ENCODE results near the gene ACIN1.

The ACIN1 gene

DNA sequence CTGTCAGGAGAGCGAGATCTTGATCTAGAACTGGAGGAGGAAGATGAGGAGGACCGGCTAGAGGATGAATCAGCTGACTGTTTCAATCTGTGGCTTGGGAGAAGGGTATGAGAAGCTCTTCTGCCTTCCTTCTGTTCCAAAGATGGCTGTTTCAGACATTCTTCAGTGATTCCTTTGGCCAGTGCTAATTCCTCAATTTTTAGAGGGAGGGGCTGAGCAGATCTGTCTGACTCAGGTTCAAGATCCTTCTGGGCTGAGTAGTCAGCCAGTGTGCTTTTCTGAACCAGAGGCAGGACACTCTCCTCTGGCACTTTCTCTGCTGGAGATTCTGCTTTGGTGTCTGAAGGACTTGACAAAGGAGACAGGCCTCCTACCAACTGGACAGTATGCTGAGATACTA, 15.2 kb downstream of the ACIN1 start:
- no peak for DNase-seq

- no peak for DNase-seq
These were observed 16.2 kb downstream of the ACIN1 start for GRCh38 chr14:23078692-23079116.

DNA sequence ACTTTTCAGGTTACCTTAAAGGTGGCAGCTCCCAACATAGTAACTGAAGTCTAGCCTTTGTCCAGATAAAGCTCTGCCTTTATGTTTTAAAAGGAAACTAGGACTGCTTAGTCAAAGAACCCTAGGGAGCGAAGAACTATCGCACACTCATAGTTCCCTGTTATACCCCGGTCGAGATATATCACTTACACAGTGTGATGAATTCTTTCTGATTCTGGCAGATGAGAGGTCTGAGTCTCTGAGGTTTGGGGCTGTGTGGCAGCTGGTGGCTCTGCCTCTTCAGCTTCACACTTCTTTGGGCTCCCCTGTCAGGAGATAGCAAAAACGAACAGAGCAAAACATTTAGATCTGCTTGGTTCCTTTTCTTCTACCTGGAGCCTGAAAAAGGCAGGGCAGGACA, 17.0 kb downstream of the ACIN1 start:
- DNase-seq = no peak

- no peak for DNase-seq
These were observed 18.0 kb downstream of the ACIN1 start for GRCh38 chr14:23076785-23077408.

GRCh38 chr14:23074906-23075305, 20.0 kb downstream of the ACIN1 start:
- no peak for DNase-seq

DNA sequence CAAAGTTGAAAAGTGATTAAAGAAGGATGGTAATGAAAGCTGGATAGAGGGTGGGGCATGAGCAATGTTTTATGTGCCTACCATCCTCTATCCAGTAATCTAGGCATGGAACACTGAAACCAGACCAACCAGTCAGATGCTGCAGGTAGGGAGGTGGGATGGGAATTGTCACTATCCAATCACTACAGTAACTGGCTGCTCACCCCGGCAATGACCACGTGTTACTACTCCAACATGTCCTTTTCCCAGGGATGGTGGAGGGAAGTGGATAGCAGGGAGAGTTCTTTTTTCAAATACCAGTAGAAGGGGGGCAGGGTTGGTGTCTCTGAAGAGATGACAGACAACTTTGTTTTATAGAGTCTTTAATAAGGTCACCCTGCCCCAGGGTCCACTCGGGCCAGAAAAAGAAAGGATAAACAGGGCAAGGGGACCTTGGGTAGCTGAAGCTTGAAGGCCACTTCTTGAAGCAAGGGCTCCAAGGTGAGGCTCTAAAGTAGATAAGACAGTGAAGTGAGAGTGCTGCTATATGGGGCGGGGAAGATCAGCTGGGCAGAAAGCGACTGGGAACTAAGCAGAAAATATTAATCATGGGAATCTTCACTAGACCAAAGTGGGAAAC, 22.9 kb downstream of the ACIN1 start:
- no peak for DNase-seq

DNA sequence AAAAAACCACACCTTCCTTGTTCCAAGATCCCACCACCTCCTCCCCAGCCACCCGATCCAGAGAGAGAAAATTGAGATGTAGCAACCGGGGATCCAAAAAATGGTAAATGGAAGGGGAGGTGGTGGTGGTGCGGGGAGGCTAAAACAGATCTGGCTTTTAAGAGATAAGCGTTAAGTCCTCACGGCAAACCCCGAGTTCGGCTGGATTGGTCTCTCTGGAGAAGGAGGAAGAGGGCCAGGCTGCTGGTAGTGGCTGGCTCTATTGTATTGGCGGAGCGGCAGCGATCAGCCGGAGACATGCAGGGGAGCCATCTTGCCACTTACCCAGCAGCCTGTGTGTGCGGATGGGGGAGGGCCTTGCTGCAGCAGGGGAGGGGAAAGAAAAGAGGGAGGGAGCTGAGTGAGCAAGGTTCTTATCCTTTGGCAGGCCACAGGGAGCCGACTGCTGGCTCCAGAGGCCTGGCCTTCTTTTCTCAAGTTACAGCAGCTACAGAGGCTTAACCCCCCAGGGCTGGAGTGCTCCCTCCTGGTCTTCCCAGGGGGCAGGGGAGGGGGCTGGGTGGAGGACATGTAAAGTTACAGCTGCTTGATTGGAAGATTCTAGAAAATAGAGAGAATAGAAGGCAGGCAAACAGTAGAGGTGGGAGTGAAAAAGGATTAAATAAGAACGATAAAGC, 23.6 kb downstream of the ACIN1 start:
- no peak for DNase-seq

- DNase-seq = no peak
These were observed 24.4 kb downstream of the ACIN1 start for GRCh38 chr14:23070262-23071129.

DNA sequence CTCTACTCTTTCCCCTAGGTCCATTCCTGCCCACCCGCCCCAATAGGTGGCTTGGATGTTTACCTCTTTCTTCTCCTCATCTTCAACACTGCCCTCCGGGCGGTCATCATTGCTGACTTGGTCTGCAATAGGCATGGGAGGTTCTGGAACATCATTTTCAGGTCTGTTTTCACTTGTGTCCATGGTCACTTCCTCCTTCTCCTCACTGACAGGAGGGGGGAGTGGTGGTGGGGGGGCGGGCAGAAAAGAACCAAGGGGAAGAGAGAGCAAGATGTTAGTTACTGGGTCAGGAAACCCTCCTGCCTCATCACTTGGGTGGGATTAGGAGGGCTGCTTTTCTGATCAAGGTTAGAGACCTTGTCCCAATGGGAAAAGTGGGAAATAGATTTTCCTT, 25.5 kb downstream of the ACIN1 start:
- DNase-seq = no peak

DNA sequence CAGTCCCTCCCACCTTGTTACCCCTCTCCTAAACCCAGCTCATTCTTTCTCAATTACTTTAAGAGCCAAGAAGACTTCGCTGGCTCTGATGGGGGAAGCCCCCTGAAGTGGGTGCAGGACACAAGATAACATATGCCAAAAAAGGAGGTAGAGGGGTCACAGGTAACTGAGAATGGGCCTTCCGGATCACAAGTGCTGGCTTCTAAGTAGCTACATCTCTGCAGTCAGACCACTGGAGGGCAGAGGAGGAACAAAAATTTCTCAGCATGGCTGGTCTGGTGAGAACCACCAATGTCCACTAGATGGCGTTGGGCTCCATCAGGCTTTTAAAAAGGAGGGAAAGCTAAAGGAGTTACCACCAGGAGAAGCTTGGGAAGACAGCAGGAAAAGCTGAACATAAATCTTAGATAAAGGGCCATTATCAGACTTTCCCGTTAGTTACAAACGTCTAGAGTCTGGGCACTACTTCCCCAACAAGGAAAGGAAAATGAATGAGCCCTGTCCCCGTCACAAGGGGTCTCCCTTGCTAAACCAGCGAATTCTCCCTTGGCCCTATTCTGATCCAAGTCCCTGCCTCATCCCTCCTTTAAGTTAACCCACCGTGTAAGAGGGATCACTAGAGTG, 26.0 kb downstream of the ACIN1 start:
- DNase-seq = no peak

- no peak for DNase-seq
These were observed 26.8 kb downstream of the ACIN1 start for GRCh38 chr14:23067847-23068788.

DNA sequence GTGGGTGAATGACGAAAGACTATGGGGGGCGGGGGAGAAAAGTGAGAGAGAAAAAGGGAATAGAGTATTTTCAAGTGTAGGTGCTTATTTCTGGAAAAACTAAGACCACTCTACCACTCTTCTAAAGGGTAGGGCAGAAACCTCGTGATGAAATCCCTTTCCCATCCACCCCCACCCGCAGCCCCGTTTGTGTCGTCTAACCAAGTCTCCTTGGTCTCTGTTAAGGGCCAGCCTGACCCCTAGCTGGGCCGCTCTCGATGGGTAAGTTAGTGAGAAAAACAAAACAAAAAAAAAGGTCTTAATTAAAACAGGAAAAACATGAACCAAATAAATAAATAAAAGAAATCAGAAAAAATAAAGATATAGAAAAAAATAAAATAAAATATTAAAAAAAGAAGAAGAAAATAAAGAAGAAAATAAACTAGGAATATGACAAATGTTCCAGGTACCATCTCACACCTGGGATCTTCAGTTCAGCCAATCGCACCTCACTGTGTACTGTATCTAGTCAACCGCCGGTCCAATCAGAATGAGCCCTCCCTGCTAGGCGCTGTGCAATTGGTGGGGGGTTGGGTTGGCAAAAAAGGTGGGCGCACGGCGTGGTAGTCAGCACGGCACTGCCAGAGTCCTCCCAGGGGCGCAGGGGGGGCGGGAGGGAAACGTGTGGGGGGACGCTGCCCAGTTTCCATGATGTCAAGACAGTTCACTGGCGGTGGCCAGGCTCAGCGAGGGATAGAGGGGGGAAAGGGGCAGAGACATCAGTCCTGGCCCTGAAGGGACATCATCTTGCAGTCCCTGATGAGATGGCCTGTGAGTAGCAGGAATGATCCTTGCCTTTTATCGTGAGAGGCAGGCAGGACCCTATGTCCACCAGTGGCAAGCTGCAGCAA, 27.8 kb downstream of the ACIN1 start:
- no peak for DNase-seq

- DNase-seq = no peak
These were observed 28.6 kb downstream of the ACIN1 start for GRCh38 chr14:23066368-23066767.

DNA sequence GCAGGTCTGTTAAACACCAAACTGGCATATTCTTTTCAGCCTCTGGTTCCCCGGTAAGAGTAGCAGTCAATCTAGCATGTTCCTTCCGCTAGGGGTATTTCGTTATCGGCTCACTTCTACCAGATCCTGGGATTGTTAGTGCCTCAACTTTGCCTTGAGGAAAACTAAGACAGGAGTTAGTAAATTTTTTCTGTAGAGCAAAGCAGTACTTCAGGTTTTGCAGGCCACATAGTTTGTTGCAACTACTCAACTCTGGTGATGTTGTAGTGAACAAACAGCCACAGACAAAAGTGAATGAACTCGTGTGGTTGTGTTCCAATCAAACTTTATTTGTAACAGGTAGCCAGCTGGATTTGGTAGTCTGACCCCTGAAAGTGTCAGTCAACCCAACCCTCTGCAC, 31.3 kb downstream of the ACIN1 start:
- DNase-seq = no peak

GRCh38 chr14:23062002-23062401, 32.9 kb downstream of the ACIN1 start:
- DNase-seq = no peak

DNA sequence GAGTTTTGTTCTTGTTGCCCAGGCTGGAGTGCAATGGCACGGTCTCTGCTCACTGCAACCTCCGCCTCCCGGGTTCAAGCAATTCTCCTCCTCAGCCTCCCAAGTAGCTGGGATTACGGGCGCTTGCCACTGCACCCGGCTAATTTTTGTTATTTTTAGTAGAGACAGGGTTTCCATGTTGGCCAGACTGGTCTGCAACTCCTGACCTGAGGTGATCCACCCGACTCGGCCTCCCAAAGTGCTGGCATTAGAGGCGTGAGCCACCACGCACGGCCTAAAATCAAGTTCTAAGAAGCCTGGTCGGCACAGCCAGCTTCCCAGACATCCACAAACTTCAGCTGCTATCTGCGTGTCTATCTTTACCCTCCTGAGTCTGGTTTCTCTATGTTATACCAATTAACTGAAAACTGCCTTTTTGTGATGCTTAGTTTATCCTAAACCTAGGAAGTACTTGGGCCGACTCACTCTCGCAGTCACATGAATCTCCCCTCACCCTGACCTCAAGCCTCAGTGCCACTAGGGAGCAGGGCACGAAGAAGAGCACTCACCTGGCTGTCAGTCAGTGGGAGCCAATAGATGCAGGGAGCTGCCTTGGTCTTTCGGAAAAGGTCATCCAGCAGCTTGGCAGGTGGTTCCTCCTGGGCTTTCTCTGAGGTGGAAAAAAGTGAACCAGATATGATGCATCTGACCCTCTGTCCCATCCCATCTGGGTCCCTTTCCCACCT, 34.2 kb downstream of the ACIN1 start:
- DNase-seq = no peak

GRCh38 chr14:23058654-23059504, 36.1 kb downstream of the ACIN1 start:
- no peak for DNase-seq

DNA sequence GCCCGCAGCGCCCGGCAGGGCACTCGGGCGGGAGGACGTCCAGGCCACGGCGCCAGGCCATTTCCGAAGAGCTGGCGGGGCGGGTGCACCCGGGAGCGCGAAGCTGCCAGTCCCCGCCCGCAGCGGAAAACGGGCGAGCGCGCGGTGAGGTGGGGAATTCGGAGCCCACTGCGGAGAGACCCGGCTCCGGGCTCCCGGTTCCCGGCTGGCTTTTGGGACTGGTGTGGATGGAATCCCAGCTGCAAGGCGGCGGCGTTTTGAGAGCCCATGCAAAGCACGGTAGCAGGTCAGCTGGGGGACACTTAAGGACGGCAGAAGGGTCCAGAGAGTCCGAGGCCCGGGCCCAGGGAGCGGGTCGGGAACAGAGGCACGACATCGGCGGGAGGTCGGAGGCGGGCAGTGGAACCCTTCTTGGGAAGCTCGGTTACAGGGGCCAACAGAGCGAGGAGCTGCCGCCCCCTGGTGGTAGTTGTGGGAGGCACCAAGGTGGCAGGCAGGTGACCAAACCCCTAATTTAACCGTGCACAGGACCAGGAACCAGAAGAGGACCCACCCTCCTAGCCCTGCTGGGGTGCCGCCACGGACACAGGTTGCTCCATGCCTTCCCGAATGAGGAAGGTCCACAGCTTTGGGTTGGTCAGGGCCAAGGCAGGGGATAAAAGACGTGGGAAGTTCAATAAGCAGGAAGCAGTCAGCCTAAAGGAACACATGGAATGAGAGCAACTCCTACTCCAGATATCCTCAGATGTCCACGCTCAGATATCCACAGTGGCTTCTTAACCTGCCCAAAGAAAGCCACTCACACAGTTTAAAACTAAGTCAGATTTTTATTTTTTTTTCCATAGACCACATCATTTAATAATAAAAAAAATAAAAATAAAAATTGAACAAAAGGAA, 36.9 kb downstream of the ACIN1 start:
- no peak for DNase-seq
